ENCODE results near the gene NDUFB6.

NDUFB6 gene

DNA sequence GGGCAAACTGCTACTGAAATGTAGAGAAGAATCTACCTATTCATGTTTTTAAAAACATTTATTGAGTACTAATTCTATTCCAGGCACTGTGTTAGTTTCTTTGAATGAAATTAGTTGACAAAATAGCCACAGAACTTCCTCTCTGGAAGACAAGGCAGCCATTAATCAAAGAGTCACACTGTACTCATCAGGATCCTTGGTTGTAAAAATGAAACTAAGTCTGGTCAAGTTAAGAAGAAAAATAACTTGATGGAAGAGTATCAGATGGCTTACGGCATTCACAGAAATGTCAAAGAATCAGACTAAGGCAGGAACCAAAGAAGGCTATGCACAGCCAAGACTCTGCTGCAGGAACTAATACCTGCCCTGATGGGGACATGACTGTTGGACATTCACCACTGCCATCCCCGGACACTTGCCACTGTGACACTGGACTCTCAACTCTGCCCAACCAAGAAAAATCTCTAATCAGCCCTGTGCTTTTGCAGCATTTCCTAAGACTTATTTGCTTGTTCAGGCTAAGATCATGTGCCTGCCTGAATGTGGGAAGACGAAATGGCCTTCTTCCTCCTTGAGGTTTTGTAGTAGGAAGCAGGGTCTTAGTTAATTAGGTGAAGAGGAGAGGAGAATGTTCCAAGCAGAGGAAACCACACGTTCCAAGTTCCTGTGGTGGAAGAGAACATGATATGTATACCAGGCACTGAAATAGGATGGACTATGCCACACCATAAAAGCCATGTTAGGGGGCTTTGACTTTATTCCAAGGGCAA, 23.3 kb upstream of the NDUFB6 start:
- in situ Hi-C loops (cut with HindIII; ENCODE audit: low pct_ligation_motif_present, low sequenced_read_pairs): no loop called here
- no peak overlapping the region for H3K27ac ChIP-seq
- TF ChIP-seq, protein P1, sequence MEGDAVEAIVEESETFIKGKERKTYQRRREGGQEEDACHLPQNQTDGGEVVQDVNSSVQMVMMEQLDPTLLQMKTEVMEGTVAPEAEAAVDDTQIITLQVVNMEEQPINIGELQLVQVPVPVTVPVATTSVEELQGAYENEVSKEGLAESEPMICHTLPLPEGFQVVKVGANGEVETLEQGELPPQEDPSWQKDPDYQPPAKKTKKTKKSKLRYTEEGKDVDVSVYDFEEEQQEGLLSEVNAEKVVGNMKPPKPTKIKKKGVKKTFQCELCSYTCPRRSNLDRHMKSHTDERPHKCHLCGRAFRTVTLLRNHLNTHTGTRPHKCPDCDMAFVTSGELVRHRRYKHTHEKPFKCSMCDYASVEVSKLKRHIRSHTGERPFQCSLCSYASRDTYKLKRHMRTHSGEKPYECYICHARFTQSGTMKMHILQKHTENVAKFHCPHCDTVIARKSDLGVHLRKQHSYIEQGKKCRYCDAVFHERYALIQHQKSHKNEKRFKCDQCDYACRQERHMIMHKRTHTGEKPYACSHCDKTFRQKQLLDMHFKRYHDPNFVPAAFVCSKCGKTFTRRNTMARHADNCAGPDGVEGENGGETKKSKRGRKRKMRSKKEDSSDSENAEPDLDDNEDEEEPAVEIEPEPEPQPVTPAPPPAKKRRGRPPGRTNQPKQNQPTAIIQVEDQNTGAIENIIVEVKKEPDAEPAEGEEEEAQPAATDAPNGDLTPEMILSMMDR (IDR thresholded peaks at IDR 0.05; ENCODE audit: low read depth, low read length, missing control alignments): no peak
- H3K36me3 ChIP-seq (replicated peaks): no peaks in the 10 kb centered on the region
- no peak overlapping the region for H3K4me3 ChIP-seq (ENCODE audit: low read depth, low read length)
- H3K27me3 ChIP-seq (replicated peaks): no peaks in the 10 kb centered on the region
- no peak for DNase-seq

DNA sequence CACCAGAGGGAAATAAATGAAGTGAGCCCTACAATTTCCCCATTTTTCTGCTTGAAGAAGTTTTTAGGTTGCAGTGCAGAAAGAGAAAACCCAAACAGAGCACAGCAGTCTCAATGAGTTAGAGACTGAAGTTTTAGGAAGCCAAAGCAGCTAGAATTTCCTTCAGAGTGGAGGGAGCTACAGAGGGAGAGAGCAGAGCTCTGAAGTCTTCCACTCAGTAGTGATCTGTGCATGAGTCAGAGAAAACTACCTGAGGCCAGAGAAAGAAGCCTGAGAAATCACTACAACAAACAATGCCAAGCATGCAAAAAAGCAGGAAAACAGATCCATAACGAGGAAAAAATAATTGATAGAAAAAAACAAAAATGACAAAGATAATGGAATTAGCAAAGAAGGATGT, 17.9 kb upstream of the NDUFB6 start:
- Histone ChIP-seq H3K27ac (no peak overlapping the region), H3K36me3 (replicated peaks) (no peaks in the 10 kb centered on the region), H3K27me3 (replicated peaks) (no peaks in the 10 kb centered on the region), H3K4me3 (ENCODE audit: low read depth, low read length) (no peak overlapping the region)
- no peak for DNase-seq
- TF ChIP-seq, protein P1 (IDR thresholded peaks at IDR 0.05; ENCODE audit: low read depth, low read length, missing control alignments): no peak
- in situ Hi-C loops (cut with HindIII; ENCODE audit: low pct_ligation_motif_present, low sequenced_read_pairs): no loop called here

DNA sequence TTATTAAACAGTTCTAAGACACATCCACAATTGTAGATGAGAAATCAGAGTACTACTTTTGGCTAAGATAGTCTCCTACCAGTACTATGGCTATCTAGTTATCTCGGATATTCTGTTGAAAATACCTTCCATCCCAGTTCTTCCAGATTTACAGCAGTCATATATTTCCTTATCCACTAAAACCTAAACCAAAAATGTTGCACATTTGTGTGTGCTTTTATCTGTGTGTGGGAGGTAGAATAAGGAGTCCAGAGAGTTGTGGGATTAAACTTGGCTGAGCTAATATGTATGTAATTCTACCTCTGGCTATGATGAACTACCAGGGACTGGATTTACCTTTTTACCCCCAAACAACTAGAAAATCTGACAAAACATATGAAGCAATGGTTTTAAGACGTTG, 17.5 kb upstream of the NDUFB6 start:
- H3K27me3 ChIP-seq (replicated peaks): no peaks in the 10 kb centered on the region
- in situ Hi-C loops (cut with HindIII; ENCODE audit: low pct_ligation_motif_present, low sequenced_read_pairs): no loop called here
- no peak overlapping the region for H3K27ac ChIP-seq
- no peaks in the 10 kb centered on the region for H3K36me3 ChIP-seq (replicated peaks)
- DNase-seq: no peak
- TF ChIP-seq, protein P1 (IDR thresholded peaks at IDR 0.05; ENCODE audit: low read depth, low read length, missing control alignments): no peak
- H3K4me3 ChIP-seq (ENCODE audit: low read depth, low read length): no peak overlapping the region

DNA sequence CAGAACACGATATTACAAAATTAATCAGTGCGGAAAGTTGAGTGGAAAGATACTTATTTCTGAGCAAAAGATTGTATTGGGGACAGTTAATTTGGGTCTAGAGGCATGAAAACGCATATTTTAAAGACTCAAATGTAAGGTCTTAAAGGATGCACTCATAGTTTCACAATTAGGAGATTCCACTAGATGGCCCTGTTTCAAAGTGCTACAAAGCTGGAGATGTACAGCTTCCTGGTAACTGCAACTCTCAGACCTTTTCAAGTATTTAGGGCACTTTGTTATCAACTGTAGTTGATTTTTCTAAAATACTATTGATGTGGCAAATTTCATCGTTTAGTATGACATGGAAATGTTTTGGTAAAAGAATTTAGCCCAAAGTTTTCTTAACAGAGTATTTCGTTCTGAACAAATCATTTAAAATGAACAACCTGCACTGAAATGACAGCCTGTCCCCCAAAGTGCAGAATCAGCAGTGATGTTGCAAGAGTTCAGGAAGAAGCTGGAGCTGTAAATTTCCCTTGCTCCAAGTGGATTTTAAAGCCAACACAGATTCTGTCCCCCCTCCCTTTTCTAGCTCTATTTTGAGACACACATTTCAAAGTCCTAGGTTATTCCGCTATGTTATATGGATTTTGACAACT, 16.2 kb upstream of the NDUFB6 start:
- Histone ChIP-seq H3K36me3 (replicated peaks) (no peaks in the 10 kb centered on the region), H3K27me3 (replicated peaks) (no peaks in the 10 kb centered on the region), H3K4me3 (ENCODE audit: low read depth, low read length) (no peak overlapping the region), H3K27ac (no peak overlapping the region)
- peak; percentile 39 for DNase-seq
- TF ChIP-seq, protein P1 (IDR thresholded peaks at IDR 0.05; ENCODE audit: low read depth, low read length, missing control alignments): peak; percentile 60
- in situ Hi-C loops (cut with HindIII; ENCODE audit: low pct_ligation_motif_present, low sequenced_read_pairs): no loop called here

DNA sequence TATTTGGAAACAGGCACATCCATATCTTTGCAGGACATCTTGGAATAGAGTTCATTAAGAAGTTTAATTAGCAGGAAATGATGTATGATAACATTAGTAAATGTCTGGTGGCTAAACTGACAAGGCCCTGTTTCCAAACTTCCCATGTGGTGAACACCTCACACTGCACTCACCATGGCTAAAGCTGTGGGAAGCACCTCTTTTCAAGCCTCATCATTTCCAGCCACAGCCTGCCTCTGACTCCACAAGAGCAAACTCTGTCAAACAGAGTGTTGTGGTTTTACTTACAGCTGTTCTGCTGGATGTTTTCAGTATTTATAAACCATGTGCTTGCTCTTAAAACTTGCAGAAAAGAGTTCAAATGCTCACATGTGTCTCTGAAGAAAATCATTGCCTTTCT, 14.9 kb upstream of the NDUFB6 start:
- TF ChIP-seq, protein P1 (IDR thresholded peaks at IDR 0.05; ENCODE audit: low read depth, low read length, missing control alignments): no peak
- in situ Hi-C loops (cut with HindIII; ENCODE audit: low pct_ligation_motif_present, low sequenced_read_pairs): no loop called here
- Histone ChIP-seq H3K4me3 (ENCODE audit: low read depth, low read length) (no peak overlapping the region), H3K27me3 (replicated peaks) (no peaks in the 10 kb centered on the region), H3K36me3 (replicated peaks) (no peaks in the 10 kb centered on the region), H3K27ac (no peak overlapping the region)
- no peak for DNase-seq

Measured in brain microvascular endothelial cell (primary cell).